ENCODE measurements around the gene CFAP43.

DNA sequence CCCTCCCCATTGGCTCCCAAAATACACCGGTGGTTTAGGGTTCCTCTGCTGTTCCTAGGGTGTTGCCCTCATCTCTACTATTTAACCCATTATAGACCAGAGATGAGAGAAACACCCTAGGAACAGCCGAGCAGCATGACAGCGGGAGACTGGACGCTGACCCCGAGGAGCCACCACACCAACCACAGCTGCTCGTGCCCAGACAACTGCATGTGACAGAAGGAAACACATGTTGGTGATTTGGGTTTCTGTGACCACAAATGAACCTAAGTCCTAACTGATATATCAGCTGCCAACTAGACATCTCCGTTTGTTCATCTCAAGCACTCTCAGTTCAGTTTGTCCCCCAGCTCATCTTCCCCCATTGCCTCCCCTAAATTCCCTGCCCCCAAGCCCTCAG lies 13.4 kb downstream of the CFAP43 start:
- TF ChIP-seq EZH2phosphoT487 (IDR thresholded peaks at IDR 0.05; ENCODE audit: low read length) = no peak
- TF ChIP-seq, protein P1, sequence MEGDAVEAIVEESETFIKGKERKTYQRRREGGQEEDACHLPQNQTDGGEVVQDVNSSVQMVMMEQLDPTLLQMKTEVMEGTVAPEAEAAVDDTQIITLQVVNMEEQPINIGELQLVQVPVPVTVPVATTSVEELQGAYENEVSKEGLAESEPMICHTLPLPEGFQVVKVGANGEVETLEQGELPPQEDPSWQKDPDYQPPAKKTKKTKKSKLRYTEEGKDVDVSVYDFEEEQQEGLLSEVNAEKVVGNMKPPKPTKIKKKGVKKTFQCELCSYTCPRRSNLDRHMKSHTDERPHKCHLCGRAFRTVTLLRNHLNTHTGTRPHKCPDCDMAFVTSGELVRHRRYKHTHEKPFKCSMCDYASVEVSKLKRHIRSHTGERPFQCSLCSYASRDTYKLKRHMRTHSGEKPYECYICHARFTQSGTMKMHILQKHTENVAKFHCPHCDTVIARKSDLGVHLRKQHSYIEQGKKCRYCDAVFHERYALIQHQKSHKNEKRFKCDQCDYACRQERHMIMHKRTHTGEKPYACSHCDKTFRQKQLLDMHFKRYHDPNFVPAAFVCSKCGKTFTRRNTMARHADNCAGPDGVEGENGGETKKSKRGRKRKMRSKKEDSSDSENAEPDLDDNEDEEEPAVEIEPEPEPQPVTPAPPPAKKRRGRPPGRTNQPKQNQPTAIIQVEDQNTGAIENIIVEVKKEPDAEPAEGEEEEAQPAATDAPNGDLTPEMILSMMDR (IDR thresholded peaks at IDR 0.05; ENCODE audit: low read length) = no peak

Data from MM.1S (cell line).